ENCODE data around the gene OVCA2.
"Not testable (repeated sequence)": the region's sequence is repeated elsewhere in the genome, so short reads cannot be mapped to it uniquely, and the experiment has no call there.

OVCA2 gene

GRCh38 chr17:2041561-2042389 lies at the start of gene OVCA2:
OVCA2 (plus strand) TSS chr17:2042022; CDS start chr17:2042048, 26 bp downstream.
- DNase-seq: peak; percentile 78

- DNase-seq: no peak
Observed at GRCh38 chr17:1992541-1992940, 49.3 kb upstream of the OVCA2 start.

- DNase-seq: no peak
Observed at GRCh38 chr17:1994707-1995106, 47.1 kb upstream of the OVCA2 start.

GRCh38 chr17:1995321-1995892 lies 46.4 kb upstream of the OVCA2 start:
- no peak for DNase-seq

DNA sequence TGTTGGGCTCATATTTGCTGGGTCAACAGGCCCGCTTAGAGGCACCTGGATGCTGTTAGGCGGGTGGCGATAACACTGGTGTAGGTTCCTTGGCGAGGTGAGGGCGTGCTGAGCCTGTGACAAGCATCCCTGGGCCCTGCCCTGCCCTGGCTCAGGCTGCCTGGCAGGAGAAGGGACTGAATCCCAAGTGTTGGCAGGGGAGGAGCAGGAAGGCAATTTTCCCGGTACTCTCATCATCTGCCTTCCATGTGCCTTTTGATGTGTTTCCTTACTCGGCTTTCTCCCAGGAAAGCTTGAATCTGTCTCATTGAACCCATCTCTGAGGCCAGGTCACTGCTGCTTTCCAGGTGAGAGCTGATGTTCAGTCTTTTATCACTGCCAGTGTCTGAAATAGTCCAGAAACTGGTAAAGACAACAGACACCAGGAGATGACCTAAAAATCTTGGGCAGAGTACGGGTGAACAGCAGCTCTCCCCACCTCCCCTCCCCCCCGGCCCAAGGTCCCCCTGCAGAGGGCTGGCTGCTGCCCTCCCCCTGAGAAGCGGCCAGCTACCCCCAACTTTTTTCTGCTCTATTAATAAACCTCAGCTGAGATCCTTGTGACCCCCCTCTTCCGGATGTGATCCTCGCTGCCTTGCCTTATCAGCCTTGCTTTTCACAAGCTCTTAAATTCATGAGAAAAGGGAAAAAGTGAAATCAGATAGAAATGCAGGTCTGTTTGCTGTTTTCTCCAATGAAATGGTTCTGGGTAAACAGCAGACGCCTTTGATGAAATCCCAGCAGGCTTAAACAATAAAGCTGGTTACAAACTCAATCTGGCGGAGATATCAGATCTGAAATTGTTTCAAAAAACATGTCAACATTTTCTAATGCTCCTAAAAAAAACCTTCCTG lies 45.7 kb upstream of the OVCA2 start:
- DNase-seq: no peak

GRCh38 chr17:1996800-1997288 lies 45.0 kb upstream of the OVCA2 start:
- no peak for DNase-seq

- no peak for DNase-seq
Observed at GRCh38 chr17:1997289-1997926, 44.4 kb upstream of the OVCA2 start.

GRCh38 chr17:1997927-1998742 lies 43.7 kb upstream of the OVCA2 start:
- peak; percentile 26 for DNase-seq

DNA sequence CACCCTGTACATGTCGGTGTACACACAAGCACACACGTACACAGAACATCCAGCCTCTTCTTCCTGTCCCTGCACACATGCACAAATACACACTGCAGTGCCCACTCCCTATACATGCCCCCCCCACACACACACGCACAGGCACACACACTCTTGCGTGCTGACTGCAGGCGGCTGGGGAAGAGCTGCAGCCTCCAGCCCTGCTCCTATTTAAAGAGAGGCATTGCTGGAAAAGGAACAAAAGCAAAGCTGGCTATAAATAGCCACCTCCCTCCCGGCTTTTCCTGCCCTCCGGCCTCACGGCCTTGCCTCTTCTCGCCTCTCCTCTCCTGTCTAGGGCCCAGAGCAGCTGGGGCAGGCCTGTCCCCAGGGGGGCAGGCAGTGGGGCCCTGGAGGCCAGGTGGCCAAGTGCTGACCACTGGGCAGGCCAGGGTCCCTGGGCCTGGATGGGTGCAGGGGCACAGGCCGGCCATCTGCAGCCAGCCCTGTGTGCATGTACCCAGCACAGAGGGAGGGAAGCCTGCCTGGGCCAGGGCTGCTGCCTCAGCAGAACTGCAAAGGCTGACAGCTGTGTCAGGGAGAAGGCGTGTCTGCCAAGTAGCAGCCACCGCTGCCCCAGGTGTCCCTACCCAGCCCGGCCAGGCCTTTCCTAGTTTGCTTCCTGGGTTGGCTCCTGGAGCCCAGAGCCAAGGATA lies 42.1 kb upstream of the OVCA2 start:
- peak; percentile 41 for DNase-seq

GRCh38 chr17:2002767-2003329 lies 39.0 kb upstream of the OVCA2 start:
- DNase-seq: no peak

DNA sequence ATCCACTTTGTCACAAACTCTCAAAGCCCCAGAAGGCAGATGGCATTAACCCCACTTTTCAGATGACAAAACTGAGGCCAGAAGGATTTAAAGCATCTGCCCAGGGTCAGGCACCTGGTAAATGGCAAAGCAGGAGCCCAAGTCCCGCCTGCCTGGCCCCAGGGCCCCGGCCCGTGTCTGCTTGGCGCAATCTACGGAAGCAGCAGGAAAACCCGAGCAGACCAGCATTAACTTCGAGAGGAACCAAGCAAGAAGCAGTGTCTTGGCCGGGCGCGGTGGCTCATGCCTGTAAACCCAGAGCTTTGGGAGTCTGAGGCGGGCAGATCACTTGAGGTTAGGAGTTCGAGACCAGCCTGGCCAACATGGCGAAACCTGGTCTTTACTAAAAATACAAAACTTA lies 38.3 kb upstream of the OVCA2 start:
- no peak for DNase-seq

- DNase-seq: no peak
Observed at GRCh38 chr17:2004435-2004952, 37.3 kb upstream of the OVCA2 start.

DNA sequence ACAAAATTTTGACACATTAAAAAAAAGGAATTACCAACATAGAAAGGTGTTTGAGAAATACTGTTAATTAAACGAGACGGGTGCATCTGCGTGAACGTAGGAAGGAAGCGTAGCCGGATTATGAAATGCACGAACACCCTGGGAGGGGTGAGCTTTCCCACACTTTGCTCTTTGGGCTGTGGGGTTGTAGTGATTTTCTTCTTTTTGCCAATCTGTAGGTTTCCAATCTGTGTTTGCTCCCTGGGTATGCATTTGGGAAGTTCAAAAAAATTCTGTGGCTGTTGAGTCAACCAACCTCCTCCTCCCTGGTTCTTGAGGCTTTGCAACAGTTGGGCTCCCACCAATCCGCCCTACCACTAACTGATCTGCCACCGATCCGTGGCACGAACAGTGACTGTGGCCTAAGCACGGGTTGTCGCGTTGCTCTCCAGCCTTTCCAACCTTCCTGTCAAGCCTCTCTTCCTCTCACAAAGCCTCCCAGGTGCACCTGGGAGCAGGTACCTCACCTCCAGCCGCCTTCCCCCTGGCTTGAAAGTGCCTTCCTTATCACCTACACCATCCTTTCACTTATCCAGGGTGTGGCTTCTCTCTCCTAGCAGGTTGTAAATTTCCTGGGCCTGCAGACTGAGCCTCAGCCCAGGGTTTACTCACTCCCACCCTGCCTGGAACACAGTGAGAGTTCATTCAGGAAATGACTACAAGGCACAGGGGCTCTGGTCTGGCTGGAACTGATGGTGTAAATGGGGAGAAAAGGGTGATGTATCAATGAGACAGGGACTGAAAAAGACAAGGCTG lies 33.3 kb upstream of the OVCA2 start:
- DNase-seq: no peak

DNA sequence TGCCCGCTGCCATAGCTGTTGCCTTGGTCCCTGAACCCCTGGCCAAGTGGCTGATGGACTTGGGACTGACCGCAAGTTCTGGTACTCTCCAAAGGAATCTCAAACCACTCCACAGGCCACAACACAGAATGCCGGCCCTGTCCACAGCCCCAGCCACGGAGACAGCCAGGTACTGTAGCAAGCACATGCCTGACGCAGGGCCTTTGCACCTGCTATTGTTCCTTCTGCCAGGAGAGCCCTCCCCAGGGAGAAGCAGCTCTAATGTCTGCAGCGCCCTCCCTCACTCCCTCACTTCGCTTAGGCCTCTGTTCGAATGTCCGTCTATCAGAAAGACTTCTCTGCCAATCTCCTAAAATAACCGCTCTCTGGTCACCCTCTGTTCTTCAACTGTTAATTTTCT lies 32.1 kb upstream of the OVCA2 start:
- no peak for DNase-seq

GRCh38 chr17:2011411-2012371 lies 30.1 kb upstream of the OVCA2 start:
- peak; percentile 27 for DNase-seq

- DNase-seq: no peak
Observed at GRCh38 chr17:2012499-2012898, 29.3 kb upstream of the OVCA2 start.

- DNase-seq: not testable (repeated sequence)
Observed at GRCh38 chr17:2013220-2013993, 28.4 kb upstream of the OVCA2 start.

- DNase-seq: no peak
Observed at GRCh38 chr17:2013994-2014317, 27.9 kb upstream of the OVCA2 start.

Data from NCI-H2029 (cell line).